HL-60 (cell line): ENCODE data around the gene KRTAP20-3.

Experiments
- DNase-seq, 2 experiments: peaks; one replicate each; pipeline ENCODE4 v3.0.0-alpha.2; 2010 to 2020; ENCODE audit warnings: low read depth in 1 of 2, low spot score in 1 of 2
- H3K27ac ChIP-seq: fragments of 250-450 bp; sonication (Bioruptor Pico); replicated peaks from 2 replicates; pipeline ENCODE4 v1.5.1; 2020; ENCODE audit warnings: mild to moderate bottlenecking, moderate library complexity
- H3K27me3 ChIP-seq: fragments of 250-450 bp; sonication (Bioruptor Pico); 2 replicates; pipeline ENCODE4 v1.5.1; 2021; ENCODE audit warnings: mild to moderate bottlenecking, moderate library complexity; ENCODE audit not compliant: insufficient read depth, poor library complexity, severe bottlenecking
- H3K4me3 ChIP-seq: replicated peaks from 2 replicates; pipeline ENCODE4 v1.5.1; 2011; ENCODE audit warnings: mild to moderate bottlenecking, control low read depth, low read length; ENCODE audit not compliant: insufficient read depth
- GABPA ChIP-seq: IDR thresholded peaks from 2 replicates; pipeline ENCODE4 v1.6.1; 2012; ENCODE audit warnings: low read depth
- POLR2AphosphoS5 ChIP-seq: IDR thresholded peaks from 2 replicates; pipeline ENCODE4 v1.6.1; 2012; ENCODE audit warnings: low read depth
- SPI1 ChIP-seq: IDR thresholded peaks from 2 replicates; pipeline ENCODE4 v1.6.1; 2012; ENCODE audit warnings: low read depth, mild to moderate bottlenecking, borderline replicate concordance
- TF ChIP-seq, protein P1 (sequence below): IDR thresholded peaks from one replicate; pipeline ENCODE4 v1.5.1; 2011; ENCODE audit warnings: low read length, control low read depth, inconsistent platforms; ENCODE audit not compliant: insufficient read depth
- TF ChIP-seq, protein P2 (sequence below): IDR thresholded peaks from 2 replicates; pipeline ENCODE4 v1.6.1; 2012; ENCODE audit warnings: low read depth; ENCODE audit not compliant: insufficient replicate concordance

Gene KRTAP20-3

DNA sequence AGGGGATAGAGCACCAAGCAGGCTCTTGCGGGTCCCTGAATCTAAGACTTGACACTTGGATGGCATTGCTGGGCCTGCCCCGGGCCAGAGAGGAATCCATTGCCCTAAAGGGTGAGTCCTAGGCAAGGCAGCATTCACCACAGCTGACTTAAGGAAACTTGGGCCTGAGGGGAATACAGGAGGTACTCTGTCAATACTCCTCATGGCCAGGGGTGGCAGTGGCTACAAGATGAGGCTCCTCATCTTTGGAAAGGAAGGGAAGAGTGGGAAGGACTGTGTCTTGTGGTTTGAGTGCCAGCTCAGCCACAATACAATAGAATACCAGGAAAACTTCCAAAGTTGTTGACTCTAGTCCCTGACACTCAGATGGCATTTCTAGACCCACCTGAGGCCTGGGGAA lies 36.7 kb upstream of the KRTAP20-3 start:
- DNase-seq, result no peak
- no peaks in the 10 kb centered on the region for H3K27me3 ChIP-seq
- H3K27ac ChIP-seq, result no peak overlapping the region
- H3K4me3 ChIP-seq, result no peak overlapping the region
- TF ChIP-seq GABPA (no peak), SPI1 (no peak), POLR2AphosphoS5 (no peak)
- TF ChIP-seq, protein P1, sequence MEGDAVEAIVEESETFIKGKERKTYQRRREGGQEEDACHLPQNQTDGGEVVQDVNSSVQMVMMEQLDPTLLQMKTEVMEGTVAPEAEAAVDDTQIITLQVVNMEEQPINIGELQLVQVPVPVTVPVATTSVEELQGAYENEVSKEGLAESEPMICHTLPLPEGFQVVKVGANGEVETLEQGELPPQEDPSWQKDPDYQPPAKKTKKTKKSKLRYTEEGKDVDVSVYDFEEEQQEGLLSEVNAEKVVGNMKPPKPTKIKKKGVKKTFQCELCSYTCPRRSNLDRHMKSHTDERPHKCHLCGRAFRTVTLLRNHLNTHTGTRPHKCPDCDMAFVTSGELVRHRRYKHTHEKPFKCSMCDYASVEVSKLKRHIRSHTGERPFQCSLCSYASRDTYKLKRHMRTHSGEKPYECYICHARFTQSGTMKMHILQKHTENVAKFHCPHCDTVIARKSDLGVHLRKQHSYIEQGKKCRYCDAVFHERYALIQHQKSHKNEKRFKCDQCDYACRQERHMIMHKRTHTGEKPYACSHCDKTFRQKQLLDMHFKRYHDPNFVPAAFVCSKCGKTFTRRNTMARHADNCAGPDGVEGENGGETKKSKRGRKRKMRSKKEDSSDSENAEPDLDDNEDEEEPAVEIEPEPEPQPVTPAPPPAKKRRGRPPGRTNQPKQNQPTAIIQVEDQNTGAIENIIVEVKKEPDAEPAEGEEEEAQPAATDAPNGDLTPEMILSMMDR, result no peak
- TF ChIP-seq, protein P2, sequence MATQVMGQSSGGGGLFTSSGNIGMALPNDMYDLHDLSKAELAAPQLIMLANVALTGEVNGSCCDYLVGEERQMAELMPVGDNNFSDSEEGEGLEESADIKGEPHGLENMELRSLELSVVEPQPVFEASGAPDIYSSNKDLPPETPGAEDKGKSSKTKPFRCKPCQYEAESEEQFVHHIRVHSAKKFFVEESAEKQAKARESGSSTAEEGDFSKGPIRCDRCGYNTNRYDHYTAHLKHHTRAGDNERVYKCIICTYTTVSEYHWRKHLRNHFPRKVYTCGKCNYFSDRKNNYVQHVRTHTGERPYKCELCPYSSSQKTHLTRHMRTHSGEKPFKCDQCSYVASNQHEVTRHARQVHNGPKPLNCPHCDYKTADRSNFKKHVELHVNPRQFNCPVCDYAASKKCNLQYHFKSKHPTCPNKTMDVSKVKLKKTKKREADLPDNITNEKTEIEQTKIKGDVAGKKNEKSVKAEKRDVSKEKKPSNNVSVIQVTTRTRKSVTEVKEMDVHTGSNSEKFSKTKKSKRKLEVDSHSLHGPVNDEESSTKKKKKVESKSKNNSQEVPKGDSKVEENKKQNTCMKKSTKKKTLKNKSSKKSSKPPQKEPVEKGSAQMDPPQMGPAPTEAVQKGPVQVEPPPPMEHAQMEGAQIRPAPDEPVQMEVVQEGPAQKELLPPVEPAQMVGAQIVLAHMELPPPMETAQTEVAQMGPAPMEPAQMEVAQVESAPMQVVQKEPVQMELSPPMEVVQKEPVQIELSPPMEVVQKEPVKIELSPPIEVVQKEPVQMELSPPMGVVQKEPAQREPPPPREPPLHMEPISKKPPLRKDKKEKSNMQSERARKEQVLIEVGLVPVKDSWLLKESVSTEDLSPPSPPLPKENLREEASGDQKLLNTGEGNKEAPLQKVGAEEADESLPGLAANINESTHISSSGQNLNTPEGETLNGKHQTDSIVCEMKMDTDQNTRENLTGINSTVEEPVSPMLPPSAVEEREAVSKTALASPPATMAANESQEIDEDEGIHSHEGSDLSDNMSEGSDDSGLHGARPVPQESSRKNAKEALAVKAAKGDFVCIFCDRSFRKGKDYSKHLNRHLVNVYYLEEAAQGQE, result no peak

DNA sequence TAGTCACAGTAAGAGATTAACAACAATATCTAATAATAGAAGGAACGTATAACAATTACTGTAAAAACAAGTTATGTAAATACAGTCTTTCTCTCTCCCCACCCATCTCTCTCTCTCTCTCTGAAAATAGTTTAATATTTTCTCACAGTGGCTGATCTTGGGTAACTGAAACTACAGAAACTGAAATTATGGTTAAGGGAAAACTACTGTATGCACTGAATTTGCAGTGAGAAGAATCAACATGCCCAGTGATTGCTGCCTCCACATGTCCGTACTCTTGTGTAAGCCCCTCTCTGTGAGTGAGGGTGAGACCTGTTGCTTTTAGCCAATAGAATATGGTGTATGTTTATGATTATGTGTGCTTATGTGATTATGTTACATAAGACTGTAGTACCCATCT lies 30.5 kb upstream of the KRTAP20-3 start:
- no peak for DNase-seq
- Histone ChIP-seq H3K27me3 (no peaks in the 10 kb centered on the region), H3K4me3 (no peak overlapping the region), H3K27ac (no peak overlapping the region)
- TF ChIP-seq SPI1 (no peak), GABPA (no peak), POLR2AphosphoS5 (no peak)
- TF ChIP-seq, protein P2, result no peak
- TF ChIP-seq, protein P1, result no peak

DNA sequence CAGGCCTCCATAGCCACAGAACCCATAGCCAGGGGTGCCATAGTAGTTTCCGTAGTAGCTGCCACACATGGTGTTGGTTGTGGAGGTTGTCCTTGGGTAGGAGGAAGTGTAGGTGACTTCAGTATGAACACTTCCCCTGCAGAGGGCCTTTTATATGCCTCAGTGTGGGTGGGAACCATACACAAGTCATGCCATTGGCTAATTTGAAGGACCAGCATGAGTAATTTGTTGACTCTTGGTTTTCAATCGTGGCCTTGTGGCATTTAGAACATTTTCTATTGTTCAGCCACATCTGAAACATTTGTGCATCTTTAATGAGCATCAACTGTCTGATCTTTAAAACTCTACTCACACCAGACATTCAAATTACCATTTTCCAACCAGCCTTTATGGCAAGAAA lies 28.8 kb upstream of the KRTAP20-3 start, which contains the start of gene KRTAP6-1:
KRTAP6-1 (minus strand) TSS at position 95 of the 400 bp plus-strand sequence; CDS start at position 69, 26 bp downstream.
- no peak for DNase-seq

More for the DNA sequence above, 28.8 kb upstream of the KRTAP20-3 start, which contains the start of gene KRTAP6-1:
- Histone ChIP-seq H3K27me3 (no peaks in the 10 kb centered on the region), H3K27ac (no peak within 1 kb of the TSS), H3K4me3 (no peak within 1 kb of the TSS)
- TF ChIP-seq POLR2AphosphoS5, result no peak
- TF ChIP-seq, protein P2, result no peak
- TF ChIP-seq GABPA, result no peak
- TF ChIP-seq SPI1, result no peak
- TF ChIP-seq, protein P1, result no peak
